Mucosa of stomach (tissue), 1 donor: ENCODE measurements around the gene GGACT.
"Not testable (repeated sequence)": the region's sequence is repeated elsewhere in the genome, so short reads cannot be mapped to it uniquely, and the experiment has no call there.

Source experiments
- H3K27me3 ChIP-seq: one replicate; pipeline ENCODE4 v1.7.0; 2013; ENCODE audit warnings: mild to moderate bottlenecking, low read length; ENCODE audit not compliant: control insufficient read depth, insufficient read depth
- H3K36me3 ChIP-seq: one replicate; pipeline ENCODE4 v1.7.0; 2013; ENCODE audit warnings: low read length; ENCODE audit not compliant: control insufficient read depth, insufficient read depth
- H3K4me1 ChIP-seq: one replicate; pipeline ENCODE4 v1.7.0; 2013; ENCODE audit warnings: mild to moderate bottlenecking, low read length; ENCODE audit not compliant: control insufficient read depth, insufficient read depth
- H3K4me3 ChIP-seq: one replicate; pipeline ENCODE4 v1.7.0; 2013; ENCODE audit warnings: low read length
- H3K9ac ChIP-seq: one replicate; pipeline ENCODE4 v1.7.0; 2013; ENCODE audit warnings: mild to moderate bottlenecking, low read length, moderate library complexity
- H3K9me3 ChIP-seq: one replicate; pipeline ENCODE4 v1.7.0; 2013; ENCODE audit warnings: mild to moderate bottlenecking, low read length, moderate library complexity; ENCODE audit not compliant: control insufficient read depth
- donor health status: Pancreatic carcinoma.

GGACT gene

DNA sequence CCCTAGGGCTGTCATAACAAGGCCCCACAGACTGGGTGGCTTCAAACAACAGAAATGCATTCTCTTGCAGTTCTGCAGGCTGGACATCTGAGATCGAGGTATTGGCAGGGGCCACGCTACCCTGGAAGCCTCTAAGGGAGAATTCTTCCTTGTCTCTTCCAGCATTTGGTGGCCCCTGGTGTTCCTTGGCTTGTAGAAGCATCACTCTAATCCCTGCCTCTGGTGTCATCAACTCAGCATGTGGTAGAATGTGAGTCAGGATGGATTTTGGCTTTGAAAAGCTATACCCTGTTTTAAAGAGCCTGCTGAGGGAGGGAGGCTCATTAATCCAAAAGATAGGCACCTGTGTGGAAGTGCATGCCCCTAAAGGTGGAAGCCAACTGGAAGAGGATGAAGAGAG, 7.9 kb upstream of the GGACT start:
- H3K9ac ChIP-seq, result no peak overlapping the region
- no peaks in the 10 kb centered on the region for H3K36me3 ChIP-seq
- no peaks in the 10 kb centered on the region for H3K4me1 ChIP-seq
- H3K27me3 ChIP-seq, result no peaks in the 10 kb centered on the region
- H3K4me3 ChIP-seq, result no peak overlapping the region
- H3K9me3 ChIP-seq, result no peaks in the 10 kb centered on the region

- Histone ChIP-seq H3K9ac (no peak overlapping the region), H3K27me3 (no peaks in the 10 kb centered on the region)
Observed at GRCh38 chr13:100594731-100595130, 6.1 kb upstream of the GGACT start.

DNA sequence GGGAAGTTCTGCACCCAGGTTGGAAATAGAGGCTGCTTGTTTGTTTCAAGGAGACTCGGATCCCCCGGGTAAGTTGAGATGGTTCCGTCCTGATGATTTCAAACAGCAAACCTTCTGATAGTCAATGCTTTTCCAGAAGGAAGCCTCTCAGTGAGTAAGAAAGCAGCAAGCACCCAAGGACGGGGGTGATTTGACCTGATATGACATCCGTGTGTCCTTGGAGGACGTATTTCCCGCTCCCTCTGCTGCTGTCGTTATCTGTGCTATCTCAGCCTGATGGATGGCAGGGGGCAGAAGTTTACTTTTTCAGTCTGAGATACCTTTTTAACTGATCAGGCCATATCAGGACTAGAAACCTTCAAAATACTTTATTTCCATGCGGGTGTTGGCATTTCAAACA, 5.7 kb upstream of the GGACT start:
- Histone ChIP-seq H3K9me3 (no peaks in the 10 kb centered on the region), H3K36me3 (no peaks in the 10 kb centered on the region), H3K4me3 (no peak overlapping the region), H3K27me3 (no peaks in the 10 kb centered on the region), H3K4me1 (no peaks in the 10 kb centered on the region), H3K9ac (no peak overlapping the region)

More at GRCh38 chr13:100594731-100595130, 6.1 kb upstream of the GGACT start:
- H3K4me1 ChIP-seq, result no peaks in the 10 kb centered on the region
- no peaks in the 10 kb centered on the region for H3K9me3 ChIP-seq
- no peak overlapping the region for H3K4me3 ChIP-seq
- no peaks in the 10 kb centered on the region for H3K36me3 ChIP-seq

DNA sequence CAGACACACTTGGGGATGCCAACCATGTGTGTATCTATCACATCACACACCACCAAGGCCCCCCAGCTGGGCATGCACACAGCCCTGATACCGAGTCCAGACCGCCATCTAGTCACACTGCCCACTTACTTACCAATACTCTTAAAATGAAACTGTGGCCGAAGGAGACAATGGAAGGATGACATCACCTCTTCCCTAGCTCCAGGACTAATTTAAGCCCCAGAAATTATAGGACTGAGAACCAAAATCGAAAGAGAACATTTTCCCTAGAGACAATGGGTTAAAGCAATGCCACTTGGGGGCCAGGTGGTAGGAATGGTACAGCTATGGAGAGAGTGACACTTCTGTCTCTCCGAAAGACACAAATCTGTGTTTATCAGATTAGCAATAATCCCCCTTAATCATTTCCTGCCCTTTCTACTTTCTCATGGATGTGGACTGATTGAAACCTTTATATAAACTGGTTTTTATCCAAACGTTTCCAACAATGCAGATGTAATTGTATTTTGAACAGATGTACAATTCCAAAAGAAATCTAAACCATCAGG, 663 bp upstream of the GGACT start:
- no peak overlapping the region for H3K9ac ChIP-seq
- no peaks in the 10 kb centered on the region for H3K9me3 ChIP-seq
- no peaks in the 10 kb centered on the region for H3K36me3 ChIP-seq
- no peaks in the 10 kb centered on the region for H3K27me3 ChIP-seq
- H3K4me1 ChIP-seq, result peaks cover 4% of the 10 kb centered on the region
- H3K4me3 ChIP-seq, result no peak overlapping the region

GRCh38 chr13:100584896-100585295, 3.7 kb downstream of the GGACT start:
- Histone ChIP-seq H3K9ac (no peak overlapping the region), H3K4me3 (no peak overlapping the region), H3K4me1 (peaks cover 4% of the 10 kb centered on the region), H3K36me3 (no peaks in the 10 kb centered on the region), H3K27me3 (no peaks in the 10 kb centered on the region), H3K9me3 (no peaks in the 10 kb centered on the region)

GRCh38 chr13:100581504-100581903, 7.1 kb downstream of the GGACT start:
- H3K9me3 ChIP-seq, result no peaks in the 10 kb centered on the region
- no peak overlapping the region for H3K9ac ChIP-seq
- no peak overlapping the region for H3K4me3 ChIP-seq
- H3K4me1 ChIP-seq, result no peaks in the 10 kb centered on the region
- H3K36me3 ChIP-seq, result no peaks in the 10 kb centered on the region
- H3K27me3 ChIP-seq, result no peaks in the 10 kb centered on the region

GRCh38 chr13:100581030-100581429, 7.6 kb downstream of the GGACT start:
- H3K4me1 ChIP-seq, result no peaks in the 10 kb centered on the region
- no peak overlapping the region for H3K9ac ChIP-seq
- no peaks in the 10 kb centered on the region for H3K36me3 ChIP-seq
- H3K9me3 ChIP-seq, result no peaks in the 10 kb centered on the region
- H3K4me3 ChIP-seq, result no peak overlapping the region
- H3K27me3 ChIP-seq, result no peaks in the 10 kb centered on the region

DNA sequence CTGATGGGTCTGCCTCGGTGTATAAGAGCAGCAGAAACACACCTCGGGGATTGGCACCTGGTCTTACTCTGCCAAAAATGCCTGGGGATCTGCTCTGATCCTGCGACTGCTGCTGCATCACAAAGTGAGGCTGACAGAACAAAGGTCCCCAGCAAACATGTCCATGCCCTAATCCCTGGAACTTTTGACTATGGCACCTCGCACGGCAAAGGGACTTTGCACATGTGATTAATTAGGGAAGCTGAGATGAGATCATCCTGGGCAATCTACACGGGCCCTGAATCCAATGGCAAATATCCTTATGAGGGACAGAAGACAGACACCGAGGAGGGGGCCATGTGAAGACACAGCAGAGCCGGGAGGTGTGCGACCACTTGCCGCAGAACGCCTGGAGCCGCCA, 8.5 kb downstream of the GGACT start:
- no peaks in the 10 kb centered on the region for H3K9me3 ChIP-seq
- H3K4me3 ChIP-seq, result no peak overlapping the region
- H3K9ac ChIP-seq, result no peak overlapping the region
- no peaks in the 10 kb centered on the region for H3K4me1 ChIP-seq
- H3K36me3 ChIP-seq, result no peaks in the 10 kb centered on the region
- H3K27me3 ChIP-seq, result no peaks in the 10 kb centered on the region

- not testable (repeated sequence) for H3K36me3 ChIP-seq, H3K9ac ChIP-seq, H3K4me3 ChIP-seq, H3K9me3 ChIP-seq, H3K27me3 ChIP-seq, H3K4me1 ChIP-seq
Observed at GRCh38 chr13:100577239-100577638, 11.3 kb downstream of the GGACT start.

GRCh38 chr13:100573121-100573520, 15.5 kb downstream of the GGACT start:
- H3K4me3 ChIP-seq, result no peak overlapping the region
- H3K36me3 ChIP-seq, result no peaks in the 10 kb centered on the region
- no peaks in the 10 kb centered on the region for H3K9me3 ChIP-seq
- no peak overlapping the region for H3K9ac ChIP-seq
- H3K27me3 ChIP-seq, result no peaks in the 10 kb centered on the region
- H3K4me1 ChIP-seq, result no peaks in the 10 kb centered on the region

GRCh38 chr13:100566543-100566942, 22.0 kb downstream of the GGACT start:
- no peaks in the 10 kb centered on the region for H3K9me3 ChIP-seq
- H3K9ac ChIP-seq, result no peak overlapping the region
- H3K27me3 ChIP-seq, result no peaks in the 10 kb centered on the region
- no peaks in the 10 kb centered on the region for H3K36me3 ChIP-seq
- no peaks in the 10 kb centered on the region for H3K4me1 ChIP-seq
- no peak overlapping the region for H3K4me3 ChIP-seq

GRCh38 chr13:100565286-100565685, 23.3 kb downstream of the GGACT start:
- Histone ChIP-seq H3K4me3 (no peak overlapping the region), H3K9me3 (no peaks in the 10 kb centered on the region), H3K27me3 (no peaks in the 10 kb centered on the region), H3K36me3 (no peaks in the 10 kb centered on the region), H3K9ac (no peak overlapping the region), H3K4me1 (no peaks in the 10 kb centered on the region)
